Astrocyte (in vitro differentiated cells and primary cell): ENCODE data around the gene KLF7.

Experiments used
- CTCF ChIP-seq: IDR thresholded peaks from 2 replicates; pipeline ENCODE4 v1.5.1; 2011; ENCODE audit warnings: low read depth, mild to moderate bottlenecking, inconsistent platforms, low read length, moderate library complexity; ENCODE audit not compliant: insufficient read depth
- EZH2 ChIP-seq: IDR thresholded peaks from 2 replicates; pipeline ENCODE4 v1.6.1; 2012; ENCODE audit warnings: mild to moderate bottlenecking, low read length, inconsistent platforms; ENCODE audit not compliant: insufficient read depth

DNA sequence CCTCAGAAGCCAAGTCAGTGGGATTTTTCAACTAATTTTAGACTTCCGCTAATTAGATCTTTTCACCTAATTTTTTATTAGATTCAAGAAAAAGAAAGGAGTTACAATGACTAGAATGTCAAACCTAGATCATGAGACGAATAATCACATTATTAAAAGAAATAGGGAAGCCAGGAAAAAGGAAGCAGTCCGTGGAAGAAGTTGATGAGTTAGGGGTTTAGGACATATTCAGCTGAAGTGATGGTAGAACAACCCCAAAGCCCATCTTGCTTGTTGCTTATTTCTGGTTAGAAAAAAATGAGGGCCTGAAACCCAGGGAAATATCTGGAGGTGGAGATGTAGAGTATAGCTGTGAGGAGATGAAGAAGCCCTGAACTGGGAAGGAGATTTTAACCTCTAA lies 8.0 kb downstream of the KLF7 start:
- TF ChIP-seq CTCF (no peak), EZH2 (no peak)
